Fibroblast of upper back skin (primary cell): Measurements from ENCODE around the gene CTXN1.

Source experiments
- DNase-seq: peaks from one replicate; pipeline ENCODE4 v3.0.0-alpha.2; 2013

CTXN1 gene

GRCh38 chr19:7897292-7897691 lies 28.6 kb downstream of the CTXN1 start:
- no peak for DNase-seq

GRCh38 chr19:7895565-7895964 lies 30.4 kb downstream of the CTXN1 start:
- no peak for DNase-seq

GRCh38 chr19:7894612-7895309 lies 31.2 kb downstream of the CTXN1 start:
- DNase-seq = no peak

DNA sequence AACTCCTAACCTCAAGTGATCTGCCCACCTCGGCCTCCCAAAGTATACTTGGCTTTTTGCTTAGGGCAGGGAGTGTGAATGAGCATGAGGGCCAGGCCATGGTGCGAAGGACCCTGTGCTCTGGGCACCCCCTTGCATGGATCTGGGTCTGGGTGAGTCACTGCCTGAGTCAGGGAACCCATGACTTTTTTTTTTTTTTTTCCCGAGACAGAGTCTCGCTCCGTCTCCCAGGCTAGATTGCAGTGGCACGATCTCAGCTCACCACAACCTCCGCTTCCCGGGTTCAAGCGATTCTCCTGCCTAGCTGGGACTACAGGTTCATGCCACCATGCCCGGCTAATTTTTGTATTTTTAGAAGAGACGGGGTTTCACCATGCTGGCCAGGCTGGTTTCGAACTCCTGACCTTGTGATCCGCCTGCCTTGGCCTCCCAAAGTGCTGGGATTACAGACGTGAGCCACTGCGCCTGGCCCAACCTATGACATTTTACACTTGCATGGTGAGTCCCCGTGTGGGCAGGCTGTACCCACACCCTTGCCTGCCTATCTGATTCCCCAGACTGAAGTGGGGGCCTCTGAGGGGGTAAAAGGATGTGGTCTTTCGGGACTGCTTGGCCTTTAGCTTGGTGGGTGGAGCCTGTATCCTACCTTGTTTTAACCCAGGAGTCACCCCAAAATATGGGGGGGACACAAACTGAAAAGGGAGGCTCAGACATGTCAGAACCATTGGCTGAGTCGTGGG lies 32.4 kb downstream of the CTXN1 start:
- peak; percentile 29 for DNase-seq

GRCh38 chr19:7888826-7889217 lies 37.1 kb downstream of the CTXN1 start:
- DNase-seq = no peak

GRCh38 chr19:7888145-7888825 lies 37.6 kb downstream of the CTXN1 start, which contains the start of gene LRRC8E:
Gene LRRC8E (plus strand): TSS chr19:7888510. CDS start chr19:7895604, 7,094 bp downstream.
- DNase-seq = peak; percentile 72

GRCh38 chr19:7887408-7888144 lies 38.4 kb downstream of the CTXN1 start:
- no peak for DNase-seq

DNA sequence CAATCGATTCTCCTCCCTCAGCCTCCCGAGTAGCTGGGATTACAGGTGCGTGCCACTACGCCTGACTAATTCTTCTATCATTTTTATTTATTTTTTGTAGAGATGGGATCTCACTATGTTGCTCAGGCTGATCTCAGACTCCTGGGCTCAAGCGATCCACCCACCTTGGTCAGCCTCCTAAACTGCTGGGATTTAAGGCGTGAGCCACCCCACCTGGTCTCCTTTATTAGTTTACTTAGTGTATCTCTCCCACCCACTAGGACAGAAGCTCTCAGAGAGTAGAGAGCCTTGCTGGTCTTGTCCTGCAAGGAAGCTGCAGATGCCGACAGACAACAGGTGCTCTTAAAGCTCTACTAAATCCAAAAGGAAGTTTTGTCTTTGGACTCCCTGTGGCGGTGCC lies 40.1 kb downstream of the CTXN1 start:
- DNase-seq = no peak

DNA sequence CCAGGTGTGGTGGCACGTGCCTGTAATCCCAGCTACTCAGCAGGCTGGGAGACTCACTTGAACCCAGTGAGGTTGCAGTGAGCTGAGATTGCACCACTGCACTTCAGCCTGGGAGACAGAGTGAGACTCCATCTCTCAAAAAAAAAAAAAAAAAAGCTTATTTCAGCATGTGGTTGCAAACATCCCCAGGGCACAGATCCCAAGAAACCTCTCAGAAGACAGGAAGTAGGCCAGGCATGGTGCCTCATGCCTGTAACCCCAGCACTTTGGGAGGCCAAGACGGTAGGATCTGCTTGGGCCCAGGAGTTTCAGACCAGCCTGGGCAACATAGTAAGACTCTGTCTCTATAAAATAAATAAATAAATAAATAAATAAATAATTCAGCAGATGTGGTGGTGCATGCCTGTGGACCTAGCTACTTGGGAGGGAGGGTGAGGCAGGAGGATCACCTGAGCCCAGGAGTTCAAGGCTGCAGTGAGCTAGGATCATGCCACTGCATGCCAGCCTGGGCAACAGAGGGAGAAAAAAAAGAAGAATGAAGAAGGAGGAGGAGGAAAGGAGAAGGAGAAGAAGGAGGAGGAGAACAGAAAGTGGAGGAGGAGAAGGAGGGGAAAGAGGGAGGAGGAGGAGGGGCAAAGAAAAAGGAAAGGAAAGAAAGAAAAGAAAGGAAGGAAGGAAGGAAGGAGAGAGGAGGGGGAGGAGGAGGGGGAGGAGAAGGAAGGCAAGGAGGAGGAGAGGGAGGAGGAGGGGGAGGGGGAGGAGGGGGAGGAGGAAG lies 42.0 kb downstream of the CTXN1 start:
- DNase-seq = peak; percentile 49

DNA sequence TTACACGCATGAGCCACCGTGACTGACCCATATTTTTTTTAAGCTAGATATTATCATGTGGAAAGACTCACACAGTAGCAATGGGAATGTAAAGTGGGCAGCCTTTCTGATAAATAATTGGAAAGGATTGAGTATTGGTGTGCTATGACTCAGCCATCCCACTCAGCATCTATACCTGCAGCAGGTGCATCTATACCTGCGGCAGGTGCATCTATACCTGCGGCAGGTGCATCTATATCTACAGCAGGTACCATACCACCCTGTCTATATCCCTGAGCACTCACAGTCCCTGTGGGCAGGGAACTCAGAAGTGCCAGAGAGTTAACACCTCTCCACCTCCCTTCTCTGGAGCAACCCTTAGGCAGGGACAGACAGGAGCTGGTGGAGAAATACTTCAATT lies 42.8 kb downstream of the CTXN1 start:
- DNase-seq = no peak

DNA sequence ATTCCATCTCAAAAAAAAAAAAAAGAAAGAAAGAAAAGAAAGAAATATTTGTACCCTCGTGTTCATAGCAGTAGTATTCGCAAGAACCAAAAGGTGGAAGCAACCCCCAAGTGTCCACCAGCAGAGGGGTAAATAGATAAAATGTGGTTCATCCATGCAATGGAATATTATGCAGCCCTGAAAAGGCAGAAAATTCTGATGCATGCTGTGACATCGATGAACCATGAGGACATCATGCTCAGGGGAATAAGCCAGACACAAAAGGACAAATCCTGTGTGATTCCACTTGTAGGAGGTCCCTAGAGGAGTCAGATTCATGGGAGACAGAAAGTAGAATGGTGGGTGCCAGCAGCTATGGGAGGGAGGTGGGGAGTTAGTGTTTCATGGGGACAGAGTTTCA lies 44.0 kb downstream of the CTXN1 start:
- no peak for DNase-seq

GRCh38 chr19:7879836-7880235 lies 46.1 kb downstream of the CTXN1 start:
- no peak for DNase-seq

- DNase-seq = no peak
Observed at GRCh38 chr19:7879111-7879807, 46.7 kb downstream of the CTXN1 start.

GRCh38 chr19:7877249-7877836 lies 48.6 kb downstream of the CTXN1 start:
- DNase-seq = no peak

DNA sequence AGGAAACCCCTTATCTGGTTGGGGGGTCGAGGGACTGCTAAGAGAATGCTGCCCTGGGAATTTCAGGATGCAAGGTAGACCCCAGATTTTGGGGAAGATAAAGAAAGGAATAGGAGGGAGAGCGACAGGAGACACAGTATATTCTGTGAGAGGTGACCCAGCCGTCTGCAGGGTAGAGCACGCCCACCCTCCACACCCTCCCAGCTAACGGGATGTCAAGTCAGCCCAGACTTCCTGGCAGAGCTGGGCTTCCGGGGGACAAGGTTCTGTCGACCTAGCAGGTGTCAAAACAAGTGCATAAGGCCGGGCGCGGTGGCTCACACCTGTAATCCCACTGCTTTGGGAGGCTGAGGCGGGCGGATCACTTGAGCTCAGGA lies 51.0 kb downstream of the CTXN1 start:
- no peak for DNase-seq
